Stimulated activated CD4-positive, alpha-beta T cell treated with anti-CD3 and anti-CD28 coated beads, Interleukin-12 subunit alpha, Interleukin-12 subunit beta, amount 100 ng/mL, for 24 hours (primary cell): ENCODE results near the gene SLAMF8.

Experiments
- DNase-seq, 2 experiments: peaks; one replicate each; pipeline ENCODE4 v3.0.0-alpha.2; 2020; ENCODE audit warnings: low read depth in 2 of 2

The SLAMF8 gene

GRCh38 chr1:159847231-159847630 lies 20.6 kb downstream of the SLAMF8 start:
- no peak for DNase-seq

- no peak for DNase-seq
These were observed 21.7 kb downstream of the SLAMF8 start for GRCh38 chr1:159848326-159848725.

GRCh38 chr1:159849626-159850366 lies 23.1 kb downstream of the SLAMF8 start:
- no peak for DNase-seq

- no peak for DNase-seq
These were observed 24.7 kb downstream of the SLAMF8 start for GRCh38 chr1:159851407-159851806.

GRCh38 chr1:159853417-159854115 lies 26.9 kb downstream of the SLAMF8 start:
- no peak for DNase-seq

- DNase-seq: peak in 1 of 2 experiments; percentile 25
These were observed 27.5 kb downstream of the SLAMF8 start for GRCh38 chr1:159854116-159854692.

- peak; percentile 56 to 66 for DNase-seq
These were observed 28.1 kb downstream of the SLAMF8 start for GRCh38 chr1:159854693-159855192.

GRCh38 chr1:159855709-159856108 lies 29.0 kb downstream of the SLAMF8 start:
- no peak for DNase-seq

GRCh38 chr1:159856576-159856975 lies 29.9 kb downstream of the SLAMF8 start:
- DNase-seq: no peak

- DNase-seq: no peak
These were observed 31.2 kb downstream of the SLAMF8 start for GRCh38 chr1:159857889-159858288.

- DNase-seq: no peak
These were observed 33.2 kb downstream of the SLAMF8 start for GRCh38 chr1:159859767-159860322.

GRCh38 chr1:159860456-159860855 lies 33.8 kb downstream of the SLAMF8 start:
- no peak for DNase-seq

GRCh38 chr1:159861218-159861617 lies 34.5 kb downstream of the SLAMF8 start:
- DNase-seq: no peak

- DNase-seq: no peak
These were observed 35.4 kb downstream of the SLAMF8 start for GRCh38 chr1:159862031-159862430.

GRCh38 chr1:159862557-159862956 lies 35.9 kb downstream of the SLAMF8 start, which contains the start of gene VSIG8:
Gene VSIG8 (minus strand): TSS chr1:159862657. CDS start chr1:159862521, 136 bp downstream.
- DNase-seq: no peak

GRCh38 chr1:159864262-159864661 lies 37.6 kb downstream of the SLAMF8 start:
- no peak for DNase-seq

- DNase-seq: no peak
These were observed 39.4 kb downstream of the SLAMF8 start for GRCh38 chr1:159866066-159866465.

- no peak for DNase-seq
These were observed 40.4 kb downstream of the SLAMF8 start for GRCh38 chr1:159866905-159867663.

- DNase-seq: no peak
These were observed 41.0 kb downstream of the SLAMF8 start for GRCh38 chr1:159867664-159868026.

GRCh38 chr1:159868766-159869165 lies 42.1 kb downstream of the SLAMF8 start:
- no peak for DNase-seq

- DNase-seq: no peak
These were observed 42.5 kb downstream of the SLAMF8 start for GRCh38 chr1:159869173-159869572.

GRCh38 chr1:159869607-159870006 lies 42.9 kb downstream of the SLAMF8 start:
- no peak for DNase-seq
